ENCODE data around the gene GNA12.

GNA12 gene

DNA sequence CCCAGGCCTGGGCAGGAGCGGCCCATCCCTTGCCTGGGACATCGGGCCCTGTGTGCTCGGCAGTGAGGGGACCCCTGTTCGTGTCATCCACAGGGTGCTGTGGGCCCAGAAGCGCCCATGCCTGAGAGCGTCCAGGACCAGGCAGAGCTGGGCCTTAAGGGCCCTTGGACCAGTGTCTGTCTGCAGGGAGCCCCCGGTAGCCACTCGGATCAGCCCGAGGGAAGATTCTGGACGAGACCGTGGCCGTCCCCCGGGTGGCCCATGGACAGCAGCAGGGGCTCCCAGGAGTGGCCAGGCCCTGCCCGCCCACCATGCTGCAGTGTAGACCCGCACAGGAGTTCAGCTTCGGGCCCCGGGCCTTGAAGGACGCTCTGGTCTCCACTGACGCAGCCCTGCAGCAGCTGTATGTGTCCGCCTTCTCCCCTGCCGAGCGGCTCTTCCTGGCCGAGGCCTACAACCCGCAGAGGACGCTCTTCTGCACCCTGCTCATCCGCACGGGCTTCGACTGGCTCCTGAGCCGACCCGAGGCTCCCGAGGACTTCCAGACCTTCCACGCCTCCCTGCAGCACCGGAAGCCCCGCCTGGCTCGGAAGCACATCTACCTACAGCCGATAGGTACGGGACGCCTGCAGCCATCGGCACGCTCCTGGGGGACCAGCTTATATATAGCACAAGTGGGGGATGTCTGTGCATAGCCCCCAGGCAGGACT is 143.8 kb downstream of the GNA12 start:
- no peak for TF ChIP-seq MAX (IDR thresholded peaks at IDR 0.05)
- no peak for TF ChIP-seq REST (IDR thresholded peaks at IDR 0.05; ENCODE audit: low read depth)
- TF ChIP-seq NFIC (IDR thresholded peaks at IDR 0.05): no peak
- TF ChIP-seq CREB1 (IDR thresholded peaks at IDR 0.05; ENCODE audit: low read depth): no peak
- no peak for TF ChIP-seq EP300 (IDR thresholded peaks at IDR 0.05; ENCODE audit: borderline replicate concordance)
- no peak for TF ChIP-seq TAF1 (IDR thresholded peaks at IDR 0.05; ENCODE audit: low read depth)
- TF ChIP-seq TCF12 (IDR thresholded peaks at IDR 0.05; ENCODE audit: low read depth): no peak
- TF ChIP-seq USF1 (IDR thresholded peaks at IDR 0.05): no peak
- TF ChIP-seq EGR1 (IDR thresholded peaks at IDR 0.05): no peak
- no peak for TF ChIP-seq CEBPB (IDR thresholded peaks at IDR 0.05)

DNA sequence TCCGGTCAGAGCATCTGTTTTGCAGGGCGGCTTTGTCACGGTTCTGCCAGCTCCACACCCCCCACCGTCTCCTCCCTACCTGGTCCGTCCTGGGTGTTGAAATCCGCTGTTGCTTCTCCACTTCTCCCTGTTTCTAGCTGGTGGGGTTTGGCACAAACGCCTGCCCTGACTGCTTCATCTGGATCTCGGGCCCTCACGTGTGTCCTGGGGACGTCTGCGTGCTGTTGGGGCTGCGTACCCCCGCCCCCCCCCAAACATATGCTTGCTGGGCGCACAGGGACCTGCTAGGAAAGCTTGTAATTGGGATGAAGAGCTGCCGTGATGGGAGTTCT is 144.9 kb downstream of the GNA12 start:
- TF ChIP-seq EGR1 (IDR thresholded peaks at IDR 0.05): no peak
- TF ChIP-seq TEAD4 (IDR thresholded peaks at IDR 0.05): no peak
- no peak for TF ChIP-seq USF1 (IDR thresholded peaks at IDR 0.05)
- TF ChIP-seq EP300 (IDR thresholded peaks at IDR 0.05; ENCODE audit: borderline replicate concordance): no peak
- TF ChIP-seq MAX (IDR thresholded peaks at IDR 0.05): no peak
- no peak for TF ChIP-seq YY1 (IDR thresholded peaks at IDR 0.05; ENCODE audit: low read depth)
- TF ChIP-seq CEBPB (IDR thresholded peaks at IDR 0.05): no peak
- TF ChIP-seq FOXM1 (IDR thresholded peaks at IDR 0.05; ENCODE audit: borderline replicate concordance, low read depth): no peak
- no peak for TF ChIP-seq RAD21 (IDR thresholded peaks at IDR 0.05; ENCODE audit: low read depth)
- TF ChIP-seq REST (IDR thresholded peaks at IDR 0.05; ENCODE audit: low read depth): no peak
- no peak for TF ChIP-seq ZBTB7A (IDR thresholded peaks at IDR 0.05; ENCODE audit: low read depth)
- no peak for TF ChIP-seq TCF12 (IDR thresholded peaks at IDR 0.05; ENCODE audit: low read depth)
- no peak for TF ChIP-seq TAF1 (IDR thresholded peaks at IDR 0.05; ENCODE audit: low read depth)
- TF ChIP-seq NFIC (IDR thresholded peaks at IDR 0.05): no peak
- TF ChIP-seq CREB1 (IDR thresholded peaks at IDR 0.05; ENCODE audit: low read depth): no peak

GRCh38 chr7:2698581-2699288 is 145.4 kb downstream of the GNA12 start:
- no peak for TF ChIP-seq MAX (IDR thresholded peaks at IDR 0.05)
- no peak for TF ChIP-seq EGR1 (IDR thresholded peaks at IDR 0.05)
- TF ChIP-seq NFIC (IDR thresholded peaks at IDR 0.05): no peak
- TF ChIP-seq USF1 (IDR thresholded peaks at IDR 0.05): no peak
- no peak for TF ChIP-seq REST (IDR thresholded peaks at IDR 0.05; ENCODE audit: low read depth)
- TF ChIP-seq CEBPB (IDR thresholded peaks at IDR 0.05): no peak
- TF ChIP-seq RAD21 (IDR thresholded peaks at IDR 0.05; ENCODE audit: low read depth): no peak
- TF ChIP-seq TCF12 (IDR thresholded peaks at IDR 0.05; ENCODE audit: low read depth): no peak
- TF ChIP-seq TEAD4 (IDR thresholded peaks at IDR 0.05): no peak
- TF ChIP-seq YY1 (IDR thresholded peaks at IDR 0.05; ENCODE audit: low read depth): no peak
- TF ChIP-seq ZBTB7A (IDR thresholded peaks at IDR 0.05; ENCODE audit: low read depth): no peak
- TF ChIP-seq EP300 (IDR thresholded peaks at IDR 0.05; ENCODE audit: borderline replicate concordance): no peak

All from Ishikawa (cell line).